Pancreas (tissue), 10 donors: Measurements from ENCODE around the gene FIP1L1. TPM values are rescaled to one million over a fixed set of nuclear protein-coding genes. Genes with fewer than 3 reads are reported as not detected.

ENCODE experiments used
- ATAC-seq, 4 donors: fragments of 200-7000 bp; cut with Tn5 transposase; one replicate each; pipeline versions ENCODE4 v1.8.0 to v1.9.1; 2020; ENCODE audit warnings: mild to moderate bottlenecking in 4 of 4, moderate library complexity in 4 of 4
- DNase-seq, 6 donors: peaks; one replicate each; pipeline ENCODE4 v3.0.0-alpha.2; 2020
- FAIRE-seq: peaks from 2 replicates; lab custom pipeline; 2012; peaks lifted over from hg19 to GRCh38; lab: Jason Lieb, UNC
- H3K27ac ChIP-seq, 4 donors: fragments of 200-600 bp; sonication (generic); 1 replicate in 3 of 4; 2 replicates in 1 of 4; pipeline versions ENCODE4 v1.5.0 to v1.8.0; 2020
- H3K27me3 ChIP-seq, 4 donors: fragments of 200-600 bp; one replicate each; pipeline ENCODE4 v1.8.0; 2021
- H3K36me3 ChIP-seq, 3 donors: fragments of 200-600 bp; sonication (generic) in 1 of 3; one replicate each; pipeline versions ENCODE4 v1.5.0 to v1.8.0; 2020 to 2021
- H3K4me1 ChIP-seq, 3 donors: fragments of 200-600 bp; one replicate each; pipeline ENCODE4 v1.8.0; 2021
- H3K4me3 ChIP-seq, 4 donors: fragments of 200-600 bp; sonication (generic) in 2 of 4; one replicate each; pipeline versions ENCODE4 v1.5.0 to v1.8.0; 2020 to 2021
- H3K9me3 ChIP-seq, 4 donors: fragments of 200-600 bp; one replicate each; pipeline ENCODE4 v1.8.0; 2021
- CTCF ChIP-seq, 4 donors: fragments of 200-600 bp; sonication (generic) in 3 of 4; IDR thresholded peaks; one replicate each; pipeline versions ENCODE4 v1.5.0 to v1.8.0; 2021; ENCODE audit warnings: antibody characterized with exemption in 4 of 4
- WGBS, 2 donors: extraction: QIAGEN DNeasy Blood & Tissue Kit; methylation state at CpG; one replicate each; pipeline ENCODE4 v1.1.7; 2013; 5-methylcytosine and 5-hydroxymethylcytosine counted together
- intact Hi-C, 3 donors: fragments of 100-400 bp; cut with DNase I; formaldehyde crosslinking; loops; one replicate each; pipeline versions ENCODE4 v1.11.1 to v1.14.2; 2022
- polyA plus RNA-seq, 2 donors: library from polyadenylated mRNA; stranded (reverse); fragments of 200-250 nt; gene quantifications; one replicate each; pipeline ENCODE4 v1.2.3, GENCODE V29; 2013
- total RNA-seq, 6 donors: library from RNA; stranded (reverse); fragmentation: NEBNext Ultra II Directional in 4 of 6; extraction: Animal tissue kit (Norgen Biotek cat#: 25700) in 4 of 6; gene quantifications; one replicate each; pipeline versions ENCODE4 v1.2.1 to v1.2.4, GENCODE V29; 2021 to 2023
- donor health status: healthy with polysubstance abuse.
- donor health status: DM: no; HTN: no; CAD: no; lungs with moderate emphysema.
- donor health status: DM: no; HTN: no; CAD: no.
- donor health status: control.
- donor health status: control.
- donor health status: Bipolar disorder and iron deficiency.
- donor health status: DM: yes; HTN: yes; CAD: no.
- donor health status: DM: no; HTN: no; CAD: no.
- donor health status: DM: no; HTN: no; CAD: no.
- donor health status: DM: yes; HTN: yes; CAD: no.

Gene FIP1L1
- total and polyA plus RNA-seq, 8 donors: 10.0 to 27.8 (median 18.0) TPM

DNA sequence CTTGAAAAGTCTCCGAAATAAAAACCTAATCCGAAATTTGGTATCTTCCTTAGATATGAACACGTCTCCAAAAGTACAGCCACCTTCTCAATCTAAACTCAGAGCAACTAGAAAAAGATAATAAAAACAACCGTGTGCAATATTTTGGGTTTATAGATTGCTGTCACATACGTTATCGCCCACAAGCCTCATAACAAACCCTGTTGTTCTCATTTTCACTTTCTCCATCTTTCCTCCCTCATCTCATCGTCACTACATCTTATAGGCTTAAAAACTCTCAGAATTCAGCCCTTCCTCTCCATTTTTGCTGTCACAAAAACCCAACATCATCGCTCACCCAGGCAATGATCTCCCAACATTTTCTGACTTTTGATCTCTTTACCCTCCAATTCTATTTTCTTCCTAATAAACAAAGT lies 11.1 kb upstream of the FIP1L1 start:
- peaks cover 3 to 37% (median 6%) of the 10 kb centered on the region in 3 donors for H3K4me1 ChIP-seq
- peak overlapping the region in 3 of 4 donors; percentile 23 to 60 (median 34) for H3K27ac ChIP-seq
- H3K4me3 ChIP-seq: peak overlapping the region; percentile 74 to 99 (median 82)
- DNase-seq (no peak), FAIRE-seq (no peak), ATAC-seq (no peak)
- no peak for TF ChIP-seq CTCF (IDR thresholded peaks at IDR 0.05)
- 14 to 15% methylated on average over 8 of the region's 8 CpGs for WGBS, 2 donors
- no peaks in the 10 kb centered on the region for H3K36me3 ChIP-seq
- intact Hi-C loops: no loop called here
- peaks cover 0 to 7% (median 0%) of the 10 kb centered on the region in 4 donors for H3K27me3 ChIP-seq
- H3K9me3 ChIP-seq: no peaks in the 10 kb centered on the region

GRCh38 chr4:53367721-53368120 lies 9.7 kb upstream of the FIP1L1 start:
- 78 to 83% methylated on average over 2 of the region's 2 CpGs for WGBS, 2 donors
- Histone ChIP-seq H3K9me3 (no peaks in the 10 kb centered on the region), H3K27me3 (peaks cover 0 to 7% (median 0%) of the 10 kb centered on the region in 4 donors), H3K27ac (no peak overlapping the region), H3K4me3 (no peak overlapping the region), H3K4me1 (peaks cover 2 to 25% (median 6%) of the 10 kb centered on the region in 3 donors), H3K36me3 (no peaks in the 10 kb centered on the region)
- intact Hi-C loops: no loop called here
- no peak for DNase-seq
- ATAC-seq: no peak
- no peak for TF ChIP-seq CTCF (IDR thresholded peaks at IDR 0.05)
- no peak for FAIRE-seq

GRCh38 chr4:53371049-53371448 lies 6.4 kb upstream of the FIP1L1 start:
- Histone ChIP-seq H3K27me3 (peaks cover 0 to 7% (median 0%) of the 10 kb centered on the region in 4 donors), H3K27ac (no peak overlapping the region), H3K4me3 (no peak overlapping the region), H3K9me3 (no peaks in the 10 kb centered on the region), H3K36me3 (no peaks in the 10 kb centered on the region), H3K4me1 (peaks cover 0 to 6% (median 0%) of the 10 kb centered on the region in 3 donors)
- no peak for TF ChIP-seq CTCF (IDR thresholded peaks at IDR 0.05)
- intact Hi-C loops: no loop called here
- DNase-seq (no peak), FAIRE-seq (no peak), ATAC-seq (no peak)
- WGBS, 2 donors: 80 to 91% methylated on average over 3 of the region's 3 CpGs

DNA sequence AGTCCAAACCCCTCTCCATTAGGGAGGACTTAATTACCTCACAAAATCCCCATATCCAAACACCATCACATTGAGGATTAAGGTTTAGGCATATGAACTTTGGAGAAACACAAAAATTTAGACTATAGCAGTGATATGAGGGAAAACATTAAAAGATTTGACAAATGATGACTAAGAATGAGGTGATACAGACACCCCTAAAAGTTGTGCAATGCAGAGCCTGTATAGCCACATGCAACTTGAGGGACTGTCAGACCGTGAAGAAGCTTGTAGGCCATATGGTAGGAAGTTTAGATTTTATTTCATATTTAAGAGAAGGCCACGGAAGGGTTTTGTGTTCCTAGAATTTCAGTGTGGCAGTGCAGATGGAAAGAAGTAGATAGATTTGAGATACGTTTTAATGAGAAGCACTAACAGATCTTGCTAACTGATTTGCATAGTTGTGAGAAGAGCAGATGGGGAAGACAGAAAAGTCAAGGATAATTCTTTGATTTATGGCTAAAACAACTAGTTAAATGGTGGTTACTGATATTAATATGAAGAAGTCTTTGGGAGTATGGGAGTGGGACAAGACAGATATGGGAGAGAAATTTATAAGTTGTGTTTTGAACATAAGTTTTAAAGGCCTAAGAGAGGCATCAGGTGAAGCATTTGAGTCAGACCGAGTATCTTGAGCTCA lies 5.5 kb upstream of the FIP1L1 start:
- intact Hi-C loops: no loop called here
- Histone ChIP-seq H3K4me3 (no peak overlapping the region), H3K36me3 (no peaks in the 10 kb centered on the region), H3K27ac (no peak overlapping the region), H3K4me1 (no peaks in the 10 kb centered on the region), H3K27me3 (peaks cover 0 to 7% (median 0%) of the 10 kb centered on the region in 4 donors), H3K9me3 (no peaks in the 10 kb centered on the region)
- 68 to 72% methylated on average over 4 of the region's 4 CpGs for WGBS, 2 donors
- no peak for TF ChIP-seq CTCF (IDR thresholded peaks at IDR 0.05)
- ATAC-seq (no peak), FAIRE-seq (no peak), DNase-seq (no peak)

GRCh38 chr4:53374777-53375258 lies 2.6 kb upstream of the FIP1L1 start:
- H3K4me3 ChIP-seq: no peak overlapping the region
- 62 to 75% methylated on average over 4 of the region's 4 CpGs for WGBS, 2 donors
- H3K27ac ChIP-seq: no peak overlapping the region
- no peaks in the 10 kb centered on the region for H3K27me3 ChIP-seq
- H3K9me3 ChIP-seq: no peaks in the 10 kb centered on the region
- FAIRE-seq (no peak), ATAC-seq (no peak), DNase-seq (no peak)
- peaks cover 8 to 9% (median 8%) of the 10 kb centered on the region in 3 donors for H3K4me1 ChIP-seq
- intact Hi-C loops: no loop called here
- no peaks in the 10 kb centered on the region for H3K36me3 ChIP-seq
- no peak for TF ChIP-seq CTCF (IDR thresholded peaks at IDR 0.05)
